Hepatocyte (in vitro differentiated cells): Measurements from ENCODE around the gene OR10H1.
"Not testable (repeated sequence)": the region's sequence is repeated elsewhere in the genome, so short reads cannot be mapped to it uniquely, and the experiment has no call there.

Experiments
- CTCF ChIP-seq: fragments of 200-600 bp; sonication (generic); IDR thresholded peaks from 2 replicates; pipeline ENCODE4 v1.5.1; 2016; ENCODE audit warnings: antibody characterized with exemption, mild to moderate bottlenecking; ENCODE audit not compliant: poor library complexity
- EZH2 ChIP-seq: fragments of 200-600 bp; sonication (generic); IDR thresholded peaks from 2 replicates; pipeline ENCODE4 v1.6.1; 2016; ENCODE audit warnings: antibody characterized with exemption, mild to moderate bottlenecking, borderline replicate concordance
- EZH2phosphoT487 ChIP-seq: fragments of 200-600 bp; sonication (generic); IDR thresholded peaks from one replicate; pipeline ENCODE4 v1.6.1; 2018; ENCODE audit warnings: antibody characterized with exemption, mild to moderate bottlenecking, low read depth, moderate library complexity; ENCODE audit not compliant: unreplicated experiment, severe bottlenecking

- not testable (repeated sequence) for TF ChIP-seq CTCF, EZH2phosphoT487, EZH2
These were observed 24.4 kb upstream of the OR10H1 start for GRCh38 chr19:15839888-15840287.
